OCI-LY3 (cell line): ENCODE data around the gene NACA2.
A peak's percentile ranks its signal among the peaks of the same experiment; 100 is the strongest.
"Not testable (repeated sequence)": the region's sequence is repeated elsewhere in the genome, so short reads cannot be mapped to it uniquely, and the experiment has no call there.

Experiments
- H2AFZ ChIP-seq: fragments of 200-600, 300-600 bp; shearing (Covaris generic); 2 replicates; pipeline ENCODE4 v1.6.0; 2014; ENCODE audit warnings: antibody characterized with exemption, low read depth, low read length
- H3K27ac ChIP-seq: fragments of 200-600, 300-600 bp; sonication (generic); 2 replicates; pipeline ENCODE4 v1.5.1; 2014; ENCODE audit warnings: mild to moderate bottlenecking, low read length, moderate library complexity, mixed read lengths
- H3K27me3 ChIP-seq: fragments of 200-600, 300-600 bp; sonication (generic); 2 replicates; pipeline ENCODE4 v1.6.1; 2014; ENCODE audit warnings: low read depth, low read length, mixed read lengths
- H3K36me3 ChIP-seq: fragments of 200-600, 300-600 bp; sonication (generic); replicated peaks from 2 replicates; pipeline ENCODE3; 2014; ENCODE audit warnings: low read depth, low read length, mixed read lengths
- H3K4me1 ChIP-seq: fragments of 300-600, 200-600 bp; sonication (generic); 2 replicates; pipeline ENCODE4 v1.6.1; 2014; ENCODE audit warnings: low read length, mixed read lengths
- H3K4me2 ChIP-seq: fragments of 200-600, 300-600 bp; sonication (generic); 2 replicates; pipeline ENCODE4 v1.6.1; 2014; ENCODE audit warnings: low read length, mixed read lengths
- H3K4me3 ChIP-seq: fragments of 300-600, 200-600 bp; sonication (generic); 2 replicates; pipeline ENCODE4 v1.5.1; 2014; ENCODE audit warnings: antibody characterized with exemption, mild to moderate bottlenecking, low read length, moderate library complexity
- H3K79me2 ChIP-seq: fragments of 300-600, 200-600 bp; shearing (Covaris generic); 2 replicates; pipeline ENCODE4 v1.6.1; 2014; ENCODE audit warnings: mild to moderate bottlenecking, low read length, mixed read lengths
- H3K9ac ChIP-seq: fragments of 300-600, 200-600 bp; shearing (Covaris generic); 2 replicates; pipeline ENCODE4 v1.6.0; 2014; ENCODE audit warnings: mild to moderate bottlenecking, low read length, moderate library complexity
- H3K9me3 ChIP-seq: fragments of 200-600, 300-600 bp; shearing (Covaris generic); 2 replicates; pipeline ENCODE4 v1.6.1; 2014; ENCODE audit warnings: low read length, mixed read lengths; ENCODE audit not compliant: insufficient read depth
- H4K20me1 ChIP-seq: fragments of 200-600, 300-600 bp; sonication (generic); 2 replicates; pipeline ENCODE4 v1.6.1; 2016; ENCODE audit warnings: low read length, mixed read lengths; ENCODE audit not compliant: insufficient read depth
- EZH2phosphoT487 ChIP-seq: fragments of 200-600 bp; shearing (Covaris generic); IDR thresholded peaks from 2 replicates; pipeline ENCODE4 v1.6.1; 2018; ENCODE audit warnings: antibody characterized with exemption, mixed run types, low read depth
- TF ChIP-seq, protein P1 (sequence below): fragments of 200-600, 300-600 bp; sonication (generic); IDR thresholded peaks from 2 replicates; pipeline ENCODE4 v1.5.1; 2014; ENCODE audit warnings: antibody characterized with exemption, low read length, low read depth

The NACA2 gene

DNA sequence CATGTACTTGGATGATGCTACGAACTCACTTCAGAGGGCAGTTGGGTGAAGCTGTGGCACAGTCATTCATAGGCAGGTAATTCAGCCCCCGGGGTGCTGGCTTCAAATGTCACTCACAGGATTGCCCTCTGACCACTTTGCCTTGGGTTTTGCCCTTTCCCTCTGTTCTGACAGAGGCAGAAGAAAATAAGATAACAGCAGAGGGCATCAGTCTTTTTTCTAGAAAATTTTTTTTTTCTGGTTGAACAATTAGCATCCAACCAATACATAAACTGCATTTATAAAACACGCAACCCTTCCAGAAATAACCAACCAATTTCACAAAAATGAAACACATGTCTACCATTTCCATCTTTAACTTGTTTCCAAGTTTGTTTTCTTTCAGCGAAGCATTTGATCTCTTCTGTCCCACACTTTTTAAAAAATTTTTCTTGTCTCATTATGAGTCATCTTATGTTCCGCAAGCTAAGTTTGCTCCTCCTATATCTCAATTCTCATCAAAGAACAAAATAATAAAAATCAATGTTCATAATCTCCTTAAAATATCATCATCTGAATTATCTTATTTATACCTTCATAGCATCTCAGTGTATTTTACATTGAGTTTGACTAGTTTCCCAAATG, 15.6 kb downstream of the NACA2 start:
- no peak overlapping the region for H3K27ac ChIP-seq
- no peaks in the 10 kb centered on the region; the same call in 1 of the 2 replicates for H3K9me3 ChIP-seq
- peaks cover 7% of the 10 kb centered on the region for H3K27me3 ChIP-seq
- H3K4me1 ChIP-seq: peaks cover 4% of the 10 kb centered on the region; the same call in 1 of the 2 replicates
- H3K36me3 ChIP-seq: no peaks in the 10 kb centered on the region
- H4K20me1 ChIP-seq: no peaks in the 10 kb centered on the region
- no peak overlapping the region for H2AFZ ChIP-seq
- no peak overlapping the region for H3K9ac ChIP-seq
- H3K4me2 ChIP-seq: no peak overlapping the region
- TF ChIP-seq, protein P1, sequence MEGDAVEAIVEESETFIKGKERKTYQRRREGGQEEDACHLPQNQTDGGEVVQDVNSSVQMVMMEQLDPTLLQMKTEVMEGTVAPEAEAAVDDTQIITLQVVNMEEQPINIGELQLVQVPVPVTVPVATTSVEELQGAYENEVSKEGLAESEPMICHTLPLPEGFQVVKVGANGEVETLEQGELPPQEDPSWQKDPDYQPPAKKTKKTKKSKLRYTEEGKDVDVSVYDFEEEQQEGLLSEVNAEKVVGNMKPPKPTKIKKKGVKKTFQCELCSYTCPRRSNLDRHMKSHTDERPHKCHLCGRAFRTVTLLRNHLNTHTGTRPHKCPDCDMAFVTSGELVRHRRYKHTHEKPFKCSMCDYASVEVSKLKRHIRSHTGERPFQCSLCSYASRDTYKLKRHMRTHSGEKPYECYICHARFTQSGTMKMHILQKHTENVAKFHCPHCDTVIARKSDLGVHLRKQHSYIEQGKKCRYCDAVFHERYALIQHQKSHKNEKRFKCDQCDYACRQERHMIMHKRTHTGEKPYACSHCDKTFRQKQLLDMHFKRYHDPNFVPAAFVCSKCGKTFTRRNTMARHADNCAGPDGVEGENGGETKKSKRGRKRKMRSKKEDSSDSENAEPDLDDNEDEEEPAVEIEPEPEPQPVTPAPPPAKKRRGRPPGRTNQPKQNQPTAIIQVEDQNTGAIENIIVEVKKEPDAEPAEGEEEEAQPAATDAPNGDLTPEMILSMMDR: no peak
- no peak for TF ChIP-seq EZH2phosphoT487
- H3K79me2 ChIP-seq: no peaks in the 10 kb centered on the region
- no peak overlapping the region for H3K4me3 ChIP-seq

DNA sequence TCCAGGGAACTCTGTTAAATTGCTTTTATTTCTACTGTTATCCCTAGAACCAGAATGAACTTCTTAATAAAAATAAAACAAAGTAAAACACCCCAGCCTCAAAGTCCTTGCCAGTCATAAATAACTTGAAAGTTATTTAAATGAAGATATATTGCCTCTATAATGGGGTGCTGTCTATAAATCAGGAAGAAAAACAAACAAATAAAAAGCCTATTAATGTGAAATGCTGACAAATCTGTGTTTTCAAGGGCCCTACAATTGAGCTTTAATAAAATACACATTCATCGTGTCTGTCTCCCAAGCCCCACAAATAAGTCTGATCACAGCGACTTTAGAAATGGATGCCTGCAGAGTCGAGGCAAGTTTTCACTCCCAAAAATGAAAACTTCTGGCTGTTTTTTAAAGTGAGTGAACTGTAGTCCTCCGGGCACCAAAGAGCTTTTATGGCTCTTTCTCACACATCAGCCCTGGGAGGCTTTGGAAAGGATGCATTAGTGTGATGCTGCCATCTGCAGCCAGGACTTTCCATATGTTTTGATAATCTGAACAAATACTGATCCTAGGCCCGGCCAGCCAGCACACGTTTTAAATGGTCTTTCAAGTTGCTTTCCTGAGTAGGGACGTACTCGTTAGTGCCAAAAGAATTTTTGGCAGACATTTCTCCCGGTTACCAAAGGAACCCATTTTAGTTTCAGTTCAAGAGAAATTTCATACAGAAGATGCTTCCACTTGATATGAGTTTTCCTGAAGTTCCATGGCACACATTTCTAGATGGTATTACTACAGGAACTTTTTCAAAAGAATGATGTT, 16.3 kb downstream of the NACA2 start:
- no peak overlapping the region for H3K4me2 ChIP-seq
- no peaks in the 10 kb centered on the region; the same call in 1 of the 2 replicates for H3K9me3 ChIP-seq
- H3K36me3 ChIP-seq: no peaks in the 10 kb centered on the region
- no peaks in the 10 kb centered on the region for H3K79me2 ChIP-seq
- H2AFZ ChIP-seq: no peak overlapping the region
- H3K27ac ChIP-seq: no peak overlapping the region
- H4K20me1 ChIP-seq: no peaks in the 10 kb centered on the region
- no peak overlapping the region for H3K4me3 ChIP-seq
- peaks cover under 1% of the 10 kb centered on the region; the same call in 1 of the 2 replicates for H3K27me3 ChIP-seq
- TF ChIP-seq, protein P1: peak; percentile 39
- TF ChIP-seq EZH2phosphoT487: no peak
- no peak overlapping the region for H3K9ac ChIP-seq
- peaks cover 4% of the 10 kb centered on the region; the same call in 1 of the 2 replicates for H3K4me1 ChIP-seq

DNA sequence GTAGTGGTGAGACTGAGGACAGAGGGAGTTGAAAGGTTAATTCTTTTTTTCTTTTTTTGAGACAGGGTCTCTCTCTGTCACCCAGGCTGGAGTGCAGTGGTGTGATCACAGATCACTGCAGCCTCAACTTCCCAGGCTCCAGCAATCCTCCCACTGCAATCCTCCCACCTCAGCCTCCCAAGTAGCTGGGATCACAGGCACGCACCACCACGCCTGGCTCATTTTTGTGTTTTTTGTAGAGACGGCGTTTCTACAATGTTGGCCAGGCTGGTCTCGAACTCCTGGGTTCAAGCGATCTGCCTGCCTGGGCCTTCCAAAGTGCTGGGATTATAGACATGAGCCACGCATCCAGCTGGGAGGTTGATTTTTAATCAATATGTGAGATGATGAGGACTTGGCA, 18.5 kb downstream of the NACA2 start:
- not testable (repeated sequence) for H3K27ac ChIP-seq, H4K20me1 ChIP-seq, H3K27me3 ChIP-seq, H3K4me2 ChIP-seq, H2AFZ ChIP-seq, H3K4me3 ChIP-seq, H3K9me3 ChIP-seq, H3K4me1 ChIP-seq, H3K36me3 ChIP-seq, H3K9ac ChIP-seq, H3K79me2 ChIP-seq

DNA sequence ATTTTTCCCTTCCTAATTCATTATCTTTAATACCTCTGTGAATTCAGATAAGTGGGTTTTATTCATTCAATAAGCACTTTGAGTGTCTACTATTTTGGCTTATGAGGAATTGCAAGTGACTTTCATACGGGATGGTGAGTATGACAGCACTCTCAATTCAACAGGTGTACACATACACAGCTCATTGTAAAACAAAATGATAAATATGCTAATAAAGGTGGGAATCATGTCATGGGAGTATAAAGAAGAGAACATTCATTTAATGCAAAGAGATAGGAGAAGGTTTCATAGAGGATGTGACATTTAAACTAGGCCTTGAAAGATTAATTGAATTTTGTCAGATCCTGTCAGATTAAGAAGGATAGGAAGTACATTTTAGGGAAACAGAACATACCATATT, 19.4 kb downstream of the NACA2 start:
- H3K27ac ChIP-seq: no peak overlapping the region
- H4K20me1 ChIP-seq: no peaks in the 10 kb centered on the region
- H2AFZ ChIP-seq: no peak overlapping the region
- H3K4me1 ChIP-seq: peaks cover 4% of the 10 kb centered on the region; the same call in 1 of the 2 replicates
- no peaks in the 10 kb centered on the region for H3K79me2 ChIP-seq
- no peak overlapping the region for H3K9ac ChIP-seq
- H3K9me3 ChIP-seq: no peaks in the 10 kb centered on the region; the same call in 1 of the 2 replicates
- no peak overlapping the region for H3K4me2 ChIP-seq
- no peaks in the 10 kb centered on the region for H3K27me3 ChIP-seq
- TF ChIP-seq, protein P1: no peak
- no peak for TF ChIP-seq EZH2phosphoT487
- H3K4me3 ChIP-seq: no peak overlapping the region
- H3K36me3 ChIP-seq: no peaks in the 10 kb centered on the region
